A172 (cell line): ENCODE data around the gene CEP85. TPM values are rescaled to one million over a fixed set of nuclear protein-coding genes. Genes with fewer than 3 reads are reported as not detected.
"Not testable (repeated sequence)": the region's sequence is repeated elsewhere in the genome, so short reads cannot be mapped to it uniquely, and the experiment has no call there.

Experiments used
- DNase-seq: peaks from one replicate; pipeline ENCODE4 v3.0.0-alpha.2; 2015; ENCODE audit warnings: low spot score
- total RNA-seq: library from RNA; depleted of rRNA; stranded (reverse); fragments of >200 nt; shearing (Covaris generic); gene quantifications from 2 replicates; pipeline ENCODE4 v1.2.3, GENCODE V29; 2014

Gene CEP85
- total RNA-seq, 1 experiment from 2014 or later: 18.0 TPM

- no peak for DNase-seq
Measured at GRCh38 chr1:26221094-26221493, 12.9 kb upstream of the CEP85 start.

- no peak for DNase-seq
Measured at GRCh38 chr1:26224606-26225005, 9.4 kb upstream of the CEP85 start.

- no peak for DNase-seq
Measured at GRCh38 chr1:26225033-26225831, 8.8 kb upstream of the CEP85 start.

- DNase-seq: not testable (repeated sequence)
Measured at GRCh38 chr1:26230682-26231081, 3.3 kb upstream of the CEP85 start.

GRCh38 chr1:26234644-26235370 lies 807 bp downstream of the CEP85 start:
- peak; percentile 8 for DNase-seq

- peak; percentile 23 for DNase-seq
Measured at GRCh38 chr1:26237230-26237966, 3.4 kb downstream of the CEP85 start.

GRCh38 chr1:26239936-26240335 lies 5.9 kb downstream of the CEP85 start:
- DNase-seq: peak; percentile 24

GRCh38 chr1:26252718-26253117 lies 18.7 kb downstream of the CEP85 start:
- DNase-seq: no peak

- DNase-seq: no peak
Measured at GRCh38 chr1:26254404-26254803, 20.4 kb downstream of the CEP85 start.

- DNase-seq: no peak
Measured at GRCh38 chr1:26257222-26257621, 23.2 kb downstream of the CEP85 start.

GRCh38 chr1:26259005-26259404 lies 25.0 kb downstream of the CEP85 start:
- no peak for DNase-seq

- DNase-seq: no peak
Measured at GRCh38 chr1:26259578-26259977, 25.6 kb downstream of the CEP85 start.

- no peak for DNase-seq
Measured at GRCh38 chr1:26263212-26263611, 29.2 kb downstream of the CEP85 start.

GRCh38 chr1:26265405-26265804 lies 31.4 kb downstream of the CEP85 start:
- no peak for DNase-seq

GRCh38 chr1:26268290-26269197 lies 34.5 kb downstream of the CEP85 start:
- DNase-seq: no peak

GRCh38 chr1:26269198-26269550 lies 35.2 kb downstream of the CEP85 start:
- DNase-seq: no peak

- DNase-seq: no peak
Measured at GRCh38 chr1:26274801-26275425, 40.9 kb downstream of the CEP85 start.

GRCh38 chr1:26275580-26276431 lies 41.8 kb downstream of the CEP85 start:
- DNase-seq: peak; percentile 91

- no peak for DNase-seq
Measured at GRCh38 chr1:26276432-26276838, 42.4 kb downstream of the CEP85 start.

- DNase-seq: no peak
Measured at GRCh38 chr1:26277261-26277661, 43.3 kb downstream of the CEP85 start.
